GF-D8 (cell line): Measurements from ENCODE around the gene TUNAR.

Experiments
- DNase-seq: peaks from one replicate; lab custom pipeline; 2025; lab: John Stamatoyannopoulos, UW

Gene TUNAR

DNA sequence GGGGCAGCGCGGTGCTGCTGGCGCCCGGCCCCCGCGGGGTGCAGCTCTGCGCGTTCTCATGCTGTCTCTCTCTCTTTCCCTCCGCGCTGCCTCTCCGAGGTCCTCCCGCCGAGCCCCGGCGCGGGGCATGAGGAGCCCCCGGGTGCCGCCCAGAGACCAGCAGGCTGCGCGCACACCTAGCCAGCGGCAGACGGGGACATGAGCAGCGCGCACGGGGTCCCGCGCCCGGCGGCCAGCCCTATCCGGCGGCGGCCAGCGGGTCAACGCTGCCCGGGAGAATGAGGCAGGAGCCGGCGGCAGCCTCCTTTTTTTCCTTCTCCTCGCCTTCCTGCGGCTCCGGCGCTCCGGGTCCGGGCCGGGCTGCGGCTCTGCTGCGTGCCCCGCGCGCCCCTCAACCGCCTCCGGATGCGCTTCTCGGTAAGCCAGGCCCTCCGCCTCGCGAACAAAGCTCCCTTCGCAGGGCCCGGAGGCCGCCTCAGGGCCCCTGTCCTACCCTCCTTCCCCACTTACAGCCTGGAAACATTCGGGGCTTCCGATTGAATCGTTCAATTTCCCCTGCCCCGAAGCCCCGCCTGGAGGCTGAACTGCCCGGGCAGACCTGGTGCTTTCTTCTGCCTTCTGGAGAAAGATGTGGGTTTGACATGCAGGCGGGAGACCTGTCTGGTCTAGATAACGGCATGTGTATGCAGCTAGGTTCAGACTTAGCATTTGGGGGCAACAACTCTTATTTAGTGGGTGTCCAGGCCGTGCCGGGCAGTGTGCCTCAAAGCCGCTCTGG, at the start of gene TUNAR:
TUNAR (plus strand) TSS at position 72 of the 778 bp plus-strand sequence.
- DNase-seq: no peak

DNA sequence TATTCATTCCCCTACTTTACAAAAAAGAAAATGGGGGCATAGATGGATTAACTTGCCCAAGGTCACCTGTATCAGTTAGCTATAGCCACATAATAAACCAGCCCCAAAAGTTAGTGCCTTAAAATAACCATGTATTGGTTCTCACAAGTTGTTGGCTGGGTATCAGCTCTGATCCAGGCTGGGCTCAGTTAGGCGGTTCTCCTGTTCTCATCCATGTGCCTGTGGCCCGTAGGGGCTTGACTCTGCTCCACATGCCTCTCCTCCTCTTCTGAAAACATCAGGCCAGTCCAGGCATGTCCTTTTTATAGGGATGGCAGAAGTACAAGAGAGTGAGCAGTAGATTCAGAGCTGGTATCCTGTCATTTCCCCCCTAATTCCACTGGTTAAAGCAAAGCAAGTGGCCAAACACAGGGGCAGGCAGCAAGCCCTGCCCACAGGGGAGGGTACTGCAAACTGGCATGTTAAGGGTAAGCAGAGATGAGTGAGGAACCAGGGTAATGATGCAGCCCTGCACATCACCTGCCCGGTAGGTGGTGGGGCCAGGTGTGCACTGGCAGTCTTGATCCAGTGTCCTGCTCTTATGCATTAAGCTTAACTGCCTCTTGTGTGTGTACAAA, 47.9 kb upstream of the TUNAR start:
- no peak for DNase-seq

DNA sequence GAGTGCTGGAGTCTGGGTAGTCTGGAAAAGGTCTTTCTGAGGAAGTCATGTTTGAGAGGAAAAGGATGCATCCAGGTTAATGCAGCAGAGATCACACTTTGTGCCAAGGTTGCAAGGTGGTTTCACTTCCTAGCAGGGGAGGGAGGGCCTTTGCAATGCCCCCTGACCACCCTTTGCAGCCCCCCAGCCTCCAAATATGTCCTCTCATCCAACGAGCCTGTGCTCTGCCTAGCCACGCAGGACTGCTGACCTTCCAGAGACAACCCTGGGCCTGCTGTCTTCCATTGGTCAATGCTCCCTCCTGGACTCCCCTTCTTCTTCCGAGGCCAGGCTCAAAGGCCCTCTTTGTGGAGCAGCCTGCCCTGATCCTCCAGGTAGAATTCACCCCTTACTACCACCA, 47.3 kb upstream of the TUNAR start:
- DNase-seq: no peak

GRCh38 chr14:95830386-95830785, 46.2 kb upstream of the TUNAR start:
- DNase-seq: no peak

GRCh38 chr14:95831041-95831440, 45.6 kb upstream of the TUNAR start:
- no peak for DNase-seq

- DNase-seq: no peak
Observed at GRCh38 chr14:95831468-95831867, 45.2 kb upstream of the TUNAR start.

GRCh38 chr14:95832012-95832411, 44.6 kb upstream of the TUNAR start:
- no peak for DNase-seq

- DNase-seq: no peak
Observed at GRCh38 chr14:95833429-95833828, 43.2 kb upstream of the TUNAR start.

- no peak for DNase-seq
Observed at GRCh38 chr14:95834496-95834895, 42.1 kb upstream of the TUNAR start.

- DNase-seq: no peak
Observed at GRCh38 chr14:95835121-95835730, 41.4 kb upstream of the TUNAR start.

GRCh38 chr14:95838862-95839261, 37.8 kb upstream of the TUNAR start:
- DNase-seq: no peak

- no peak for DNase-seq
Observed at GRCh38 chr14:95840094-95840700, 36.4 kb upstream of the TUNAR start.

GRCh38 chr14:95841668-95842067, 35.0 kb upstream of the TUNAR start:
- DNase-seq: no peak

GRCh38 chr14:95849761-95850160, 26.9 kb upstream of the TUNAR start:
- no peak for DNase-seq

DNA sequence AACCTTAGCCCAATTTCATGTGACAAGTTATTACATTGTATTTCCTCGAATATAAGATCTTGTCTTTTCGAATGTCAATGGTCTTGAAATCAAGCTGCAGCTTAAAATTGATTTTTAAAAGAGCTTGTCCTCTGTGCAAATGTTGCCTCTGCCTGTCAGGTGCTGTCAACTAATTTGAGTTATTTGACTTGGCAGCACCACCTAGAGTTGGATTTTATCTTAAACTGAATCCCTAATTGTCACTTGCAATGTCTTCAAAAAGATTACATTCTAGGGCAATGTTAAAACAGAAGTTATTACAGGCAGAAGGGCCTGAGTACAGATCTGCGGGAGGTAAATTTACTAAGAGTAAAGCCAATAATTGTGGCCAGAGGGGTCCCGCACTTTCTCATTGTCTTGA, 26.2 kb upstream of the TUNAR start:
- DNase-seq: no peak

- DNase-seq: no peak
Observed at GRCh38 chr14:95855606-95856005, 21.0 kb upstream of the TUNAR start.

DNA sequence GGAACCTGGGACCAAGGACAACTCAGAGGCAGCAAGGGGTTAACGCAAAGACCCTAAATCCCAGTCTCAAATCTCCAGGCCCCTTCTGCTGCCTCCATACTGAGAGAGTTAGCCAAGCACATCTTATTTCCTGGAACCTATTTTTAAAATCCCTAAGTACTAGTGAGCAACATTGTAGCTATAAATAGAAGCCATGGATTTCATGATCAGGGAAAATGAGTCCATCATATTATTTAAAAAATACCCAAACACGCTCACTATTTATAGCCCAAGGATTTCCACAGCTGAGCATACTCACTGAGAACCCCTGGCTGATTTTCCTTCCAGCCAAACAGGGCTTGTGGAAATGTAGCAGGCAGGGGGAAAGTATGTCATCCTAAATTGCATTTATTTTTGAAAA, 19.4 kb upstream of the TUNAR start:
- no peak for DNase-seq

GRCh38 chr14:95858893-95859292, 17.7 kb upstream of the TUNAR start:
- no peak for DNase-seq

DNA sequence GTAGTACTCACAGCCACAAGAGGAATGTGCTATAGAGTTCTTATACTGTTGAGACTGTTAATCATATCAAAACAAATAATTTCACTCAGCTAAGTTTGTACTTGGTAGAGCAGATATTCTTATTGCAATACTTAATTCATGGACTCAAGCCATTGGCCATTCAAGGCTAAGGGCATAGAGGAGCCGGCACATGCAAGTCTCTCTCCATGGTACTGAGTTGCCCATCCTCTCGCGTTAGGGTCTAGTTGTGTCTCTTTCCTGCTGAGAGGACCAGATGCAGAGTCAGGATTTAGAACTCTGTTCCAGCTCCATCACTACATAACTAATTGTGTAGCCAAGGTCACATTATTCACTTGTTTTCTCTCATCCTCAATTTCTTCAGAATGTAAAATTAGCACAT, 14.4 kb upstream of the TUNAR start:
- DNase-seq: no peak

- no peak for DNase-seq
Observed at GRCh38 chr14:95863295-95863694, 13.3 kb upstream of the TUNAR start.

- no peak for DNase-seq
Observed at GRCh38 chr14:95869776-95870175, 6.9 kb upstream of the TUNAR start.

- DNase-seq: no peak
Observed at GRCh38 chr14:95870772-95871171, 5.9 kb upstream of the TUNAR start.

- no peak for DNase-seq
Observed at GRCh38 chr14:95871531-95871930, 5.1 kb upstream of the TUNAR start.
